ENCODE data around the gene PMM2. TPM values are rescaled to one million over a fixed set of nuclear protein-coding genes. Genes with fewer than 3 reads are reported as not detected.

The PMM2 gene
- total RNA-seq, 1 experiment from 2014 or later = 35.2 TPM

GRCh38 chr16:8764525-8765250 is 33.0 kb upstream of the PMM2 start:
- no peaks in the 10 kb centered on the region for H3K9me2 ChIP-seq (replicated peaks; ENCODE audit: low read length)
- POLR2A ChIA-PET (ENCODE audit: unreplicated experiment) = no interaction called here
- H3K27ac ChIP-seq (ENCODE audit: low read length) = no peak overlapping the region
- H3K79me2 ChIP-seq (ENCODE audit: low read length) = no peaks in the 10 kb centered on the region
- DNase-seq = no peak
- H3K4me1 ChIP-seq (ENCODE audit: insufficient read depth, low read length) = no peaks in the 10 kb centered on the region
- TF ChIP-seq EZH2 (IDR thresholded peaks at IDR 0.05; ENCODE audit: low read length, unreplicated experiment) (no peak), CTCF (conservative IDR thresholded peaks at IDR 0.05; ENCODE audit: low read depth, low read length) (no peak), EZH2phosphoT487 (IDR thresholded peaks at IDR 0.05; ENCODE audit: borderline replicate concordance, low read length) (no peak)
- no peak overlapping the region for H2AFZ ChIP-seq (ENCODE audit: low read length)
- ATAC-seq = no peak
- H3K4me3 ChIP-seq (ENCODE audit: low read length) = no peak overlapping the region
- intact Hi-C loops (cut with micrococcal nuclease) = no loop called here
- no peaks in the 10 kb centered on the region for H3K27me3 ChIP-seq (ENCODE audit: low read length)
- no peaks in the 10 kb centered on the region for H4K20me1 ChIP-seq (ENCODE audit: low read length)
- H3K9me3 ChIP-seq (ENCODE audit: low read length) = no peaks in the 10 kb centered on the region
- no peak overlapping the region for H3K9ac ChIP-seq (ENCODE audit: low read length)
- H3K4me2 ChIP-seq (ENCODE audit: low read length) = no peak overlapping the region
- H3K36me3 ChIP-seq (ENCODE audit: low read depth, low read length) = no peaks in the 10 kb centered on the region
- CTCF ChIA-PET = no interaction called here
- H3F3A ChIP-seq (ENCODE audit: low read length, unreplicated experiment) = no peaks in the 10 kb centered on the region
- BruUV-seq (replicated peaks) = no TSS peak

GRCh38 chr16:8767176-8767575 is 30.5 kb upstream of the PMM2 start:
- H3F3A ChIP-seq (ENCODE audit: low read length, unreplicated experiment) = no peaks in the 10 kb centered on the region
- BruUV-seq (replicated peaks) = no TSS peak
- H3K9me3 ChIP-seq (ENCODE audit: low read length) = no peaks in the 10 kb centered on the region
- H3K36me3 ChIP-seq (ENCODE audit: low read depth, low read length) = no peaks in the 10 kb centered on the region
- CTCF ChIA-PET = no interaction called here
- H3K4me1 ChIP-seq (ENCODE audit: insufficient read depth, low read length) = no peaks in the 10 kb centered on the region
- no peak overlapping the region for H2AFZ ChIP-seq (ENCODE audit: low read length)
- ATAC-seq = no peak
- no peak overlapping the region for H3K27ac ChIP-seq (ENCODE audit: low read length)
- H3K4me3 ChIP-seq (ENCODE audit: low read length) = no peak overlapping the region
- no peaks in the 10 kb centered on the region for H3K27me3 ChIP-seq (ENCODE audit: low read length)
- intact Hi-C loops (cut with micrococcal nuclease) = no loop called here
- no peaks in the 10 kb centered on the region for H3K9me2 ChIP-seq (replicated peaks; ENCODE audit: low read length)
- H4K20me1 ChIP-seq (ENCODE audit: low read length) = no peaks in the 10 kb centered on the region
- no peaks in the 10 kb centered on the region for H3K79me2 ChIP-seq (ENCODE audit: low read length)
- no peak for TF ChIP-seq CTCF (conservative IDR thresholded peaks at IDR 0.05; ENCODE audit: low read depth, low read length)
- no peak for TF ChIP-seq EZH2 (IDR thresholded peaks at IDR 0.05; ENCODE audit: low read length, unreplicated experiment)
- TF ChIP-seq EZH2phosphoT487 (IDR thresholded peaks at IDR 0.05; ENCODE audit: borderline replicate concordance, low read length) = no peak
- H3K4me2 ChIP-seq (ENCODE audit: low read length) = no peak overlapping the region
- no peak overlapping the region for H3K9ac ChIP-seq (ENCODE audit: low read length)
- no peak for DNase-seq
- POLR2A ChIA-PET (ENCODE audit: unreplicated experiment) = no interaction called here

- H3K4me1 ChIP-seq (ENCODE audit: insufficient read depth, low read length) = no peaks in the 10 kb centered on the region
- ChIA-PET POLR2A (ENCODE audit: unreplicated experiment) (no interaction called here), CTCF (no interaction called here)
- no peaks in the 10 kb centered on the region for H3K9me2 ChIP-seq (replicated peaks; ENCODE audit: low read length)
- no peak overlapping the region for H3K4me3 ChIP-seq (ENCODE audit: low read length)
- H3K9ac ChIP-seq (ENCODE audit: low read length) = no peak overlapping the region
- ATAC-seq (no peak), DNase-seq (no peak)
- H3K79me2 ChIP-seq (ENCODE audit: low read length) = no peaks in the 10 kb centered on the region
- H3K36me3 ChIP-seq (ENCODE audit: low read depth, low read length) = no peaks in the 10 kb centered on the region
- no peaks in the 10 kb centered on the region for H3K27me3 ChIP-seq (ENCODE audit: low read length)
- no peak overlapping the region for H2AFZ ChIP-seq (ENCODE audit: low read length)
- no TSS peak for BruUV-seq (replicated peaks)
- no peaks in the 10 kb centered on the region for H3K9me3 ChIP-seq (ENCODE audit: low read length)
- TF ChIP-seq EZH2 (IDR thresholded peaks at IDR 0.05; ENCODE audit: low read length, unreplicated experiment) (no peak), EZH2phosphoT487 (IDR thresholded peaks at IDR 0.05; ENCODE audit: borderline replicate concordance, low read length) (no peak), CTCF (conservative IDR thresholded peaks at IDR 0.05; ENCODE audit: low read depth, low read length) (no peak)
- no peaks in the 10 kb centered on the region for H4K20me1 ChIP-seq (ENCODE audit: low read length)
- no peaks in the 10 kb centered on the region for H3F3A ChIP-seq (ENCODE audit: low read length, unreplicated experiment)
- no peak overlapping the region for H3K4me2 ChIP-seq (ENCODE audit: low read length)
- no peak overlapping the region for H3K27ac ChIP-seq (ENCODE audit: low read length)
- intact Hi-C loops (cut with micrococcal nuclease) = no loop called here
These were observed 29.4 kb upstream of the PMM2 start for GRCh38 chr16:8768283-8768682.
